Aorta (tissue), 5 donors: Measurements from ENCODE around the gene POLN. TPM values are rescaled to one million over a fixed set of nuclear protein-coding genes. Genes with fewer than 3 reads are reported as not detected.
A peak's percentile ranks its signal among the peaks of the same experiment; 100 is the strongest.

Experiments
- ATAC-seq: fragments of 200-7000 bp; cut with Tn5 transposase; one replicate; pipeline ENCODE4 v1.9.1; 2022; ENCODE audit warnings: moderate library complexity; ENCODE audit not compliant: low FRiP score
- DNase-seq, 2 donors: peaks; one replicate each; pipeline ENCODE4 v3.0.0-alpha.2; 2020
- H3K27ac ChIP-seq, 2 donors: one replicate each; pipeline ENCODE4 v1.5.1; 2013; ENCODE audit warnings: low read length in 2 of 2, mild to moderate bottlenecking in 2 of 2, moderate library complexity in 2 of 2, control low read depth in 1 of 2, inconsistent platforms in 1 of 2, low read depth in 1 of 2
- H3K27me3 ChIP-seq, 2 donors: one replicate each; pipeline ENCODE4 v1.6.1; 2013; ENCODE audit warnings: control low read depth in 1 of 2, low read length in 1 of 2, mild to moderate bottlenecking in 1 of 2, moderate library complexity in 1 of 2; ENCODE audit not compliant: insufficient read depth in 2 of 2, control insufficient read depth in 1 of 2
- H3K36me3 ChIP-seq, 2 donors: one replicate each; pipeline ENCODE4 v1.6.1; 2013; ENCODE audit warnings: control low read depth in 1 of 2, low read length in 1 of 2, mild to moderate bottlenecking in 1 of 2; ENCODE audit not compliant: insufficient read depth in 2 of 2, control insufficient read depth in 1 of 2
- H3K4me1 ChIP-seq, 2 donors: one replicate each; pipeline ENCODE4 v1.6.1; 2013; ENCODE audit warnings: low read length in 2 of 2, control low read depth in 1 of 2, mild to moderate bottlenecking in 1 of 2, moderate library complexity in 1 of 2; ENCODE audit not compliant: insufficient read depth in 2 of 2, control insufficient read depth in 1 of 2
- H3K4me3 ChIP-seq, 2 donors: one replicate each; pipeline ENCODE4 v1.5.1; 2013; ENCODE audit warnings: low read length in 2 of 2, control low read depth in 1 of 2, mild to moderate bottlenecking in 1 of 2
- H3K9me3 ChIP-seq: one replicate; pipeline ENCODE4 v1.6.1; 2013; ENCODE audit warnings: mild to moderate bottlenecking, low read length; ENCODE audit not compliant: control insufficient read depth
- WGBS, 2 donors: extraction: QIAGEN DNeasy Blood & Tissue Kit; methylation state at CpG; one replicate each; pipeline ENCODE4 v1.1.7; 2013; 5-methylcytosine and 5-hydroxymethylcytosine counted together
- intact Hi-C, 2 donors: fragments of 100-400 bp; cut with DNase I; formaldehyde crosslinking; loops; one replicate each; pipeline versions ENCODE4 v1.14.2 to v1.15.0; 2022
- polyA plus RNA-seq, 2 donors: library from polyadenylated mRNA; stranded (reverse); fragments of 200-250 nt; gene quantifications; one replicate each; pipeline ENCODE4 v1.2.3, GENCODE V29; 2013
- total RNA-seq, 2 donors: library from RNA; stranded (reverse); fragmentation: NEBNext Ultra II Directional; extraction: Animal tissue kit (Norgen Biotek cat#: 25700); gene quantifications; one replicate each; pipeline ENCODE4 v1.2.1, GENCODE V29; 2021
- donor health status: healthy with polysubstance abuse.
- donor health status: Bipolar disorder and iron deficiency.
- donor health status: DM: no; HTN: no; CAD: no.
- donor health status: DM: no; HTN: no; CAD: no.
- donor health status: DM: yes; HTN: yes; CAD: no.

POLN gene
- total and polyA plus RNA-seq, 4 donors, result 3.2 to 7.0 (median 6.6) TPM; not detected in 1

- intact Hi-C loops, result loop anchor here (1.0 to 10.0 kb wide), 3 partner anchors 19 to 156 kb away; partner anchors contain the start of genes CFAP99 (in 2 of the 2), ZFYVE28 (in 2 of the 2), HAUS3 (in 1 of the 2) and POLN (in 1 of the 2)
- peak within 1 kb of the TSS; percentile 32 to 65 for H3K27ac ChIP-seq
- WGBS, 2 donors, result 1% methylated on average over 30 to 46 of the region's 46 CpGs
- ATAC-seq (no peak), DNase-seq (no peak)
- peak within 1 kb of the TSS; percentile 73 to 81 for H3K4me3 ChIP-seq
- no peaks in the 10 kb centered on the region for H3K27me3 ChIP-seq
- H3K4me1 ChIP-seq, result no peaks in the 10 kb centered on the region
- H3K9me3 ChIP-seq, result no peaks in the 10 kb centered on the region
- H3K36me3 ChIP-seq, result no peaks in the 10 kb centered on the region
These were observed 19.9 kb upstream of the POLN start, which contains the start of gene MXD4 for GRCh38 chr4:2261853-2262144. Gene MXD4, minus strand, starts transcription at chr4:2262109. Its CDS starts 129 bp downstream, at chr4:2261980.

- Histone ChIP-seq H3K4me1 (no peaks in the 10 kb centered on the region), H3K36me3 (no peaks in the 10 kb centered on the region), H3K27me3 (no peaks in the 10 kb centered on the region), H3K9me3 (no peaks in the 10 kb centered on the region), H3K27ac (peak overlapping the region; percentile 32 to 65), H3K4me3 (peak overlapping the region; percentile 73 to 81)
- intact Hi-C loops, result loop anchor here (5.0 to 10.0 kb wide), 2 partner anchors 154 to 156 kb away; partner anchors contain the start of genes CFAP99 (in 2 of the 2) and ZFYVE28 (in 2 of the 2)
- DNase-seq (peak; percentile 74 to 89), ATAC-seq (no peak)
- 0 to 1% methylated on average over 48 to 91 of the region's 91 CpGs for WGBS, 2 donors
These were observed 19.4 kb upstream of the POLN start for GRCh38 chr4:2261110-2261852.

GRCh38 chr4:2260344-2261109, 18.6 kb upstream of the POLN start:
- peak; percentile 57 to 78 for DNase-seq
- intact Hi-C loops, result loop anchor here (5.0 to 10.0 kb wide), 2 partner anchors 154 to 157 kb away; partner anchors contain the start of genes CFAP99 (in 2 of the 2) and ZFYVE28 (in 2 of the 2)
- H3K36me3 ChIP-seq, result no peaks in the 10 kb centered on the region
- peak overlapping the region; percentile 73 to 81 for H3K4me3 ChIP-seq
- peak overlapping the region in 1 of 2 donors; percentile 54 for H3K27ac ChIP-seq
- no peaks in the 10 kb centered on the region for H3K27me3 ChIP-seq
- no peak for ATAC-seq
- no peaks in the 10 kb centered on the region for H3K9me3 ChIP-seq
- H3K4me1 ChIP-seq, result no peaks in the 10 kb centered on the region
- 6 to 13% methylated on average over 23 of the region's 23 CpGs for WGBS, 2 donors

GRCh38 chr4:2259541-2260343, 17.8 kb upstream of the POLN start:
- no peaks in the 10 kb centered on the region for H3K4me1 ChIP-seq

GRCh38 chr4:2259036-2259540, 17.2 kb upstream of the POLN start:
- Histone ChIP-seq H3K27me3 (no peaks in the 10 kb centered on the region), H3K9me3 (no peaks in the 10 kb centered on the region), H3K27ac (peak overlapping the region in 1 of 2 donors; percentile 23), H3K4me1 (no peaks in the 10 kb centered on the region), H3K4me3 (no peak overlapping the region), H3K36me3 (no peaks in the 10 kb centered on the region)
- WGBS, 2 donors, result 43% methylated on average over 13 of the region's 13 CpGs
- no peak for ATAC-seq
- intact Hi-C loops, result loop anchor here in 1 of 2 donors (10.0 kb wide), 1 partner anchor 206 kb away; the partner anchor contains the start of gene RNF4
- DNase-seq, result peak; percentile 46 to 69

More at GRCh38 chr4:2259541-2260343, 17.8 kb upstream of the POLN start:
- Histone ChIP-seq H3K36me3 (no peaks in the 10 kb centered on the region), H3K27ac (peak overlapping the region in 1 of 2 donors; percentile 23), H3K9me3 (no peaks in the 10 kb centered on the region), H3K27me3 (no peaks in the 10 kb centered on the region), H3K4me3 (no peak overlapping the region)
- peak; percentile 42 to 66 for DNase-seq
- no peak for ATAC-seq
- intact Hi-C loops, result loop anchor here (5.0 to 10.0 kb wide), 3 partner anchors 155 to 205 kb away; partner anchors contain the start of genes CFAP99 (in 2 of the 2), ZFYVE28 (in 2 of the 2) and RNF4 (in 1 of the 2)
- WGBS, 2 donors, result 62 to 65% methylated on average over 15 of the region's 15 CpGs

- ATAC-seq, result no peak
- H3K4me3 ChIP-seq, result no peak overlapping the region
- no peaks in the 10 kb centered on the region for H3K27me3 ChIP-seq
- H3K36me3 ChIP-seq, result no peaks in the 10 kb centered on the region
- WGBS, 2 donors, result 85% methylated on average over 16 to 18 of the region's 18 CpGs
- H3K9me3 ChIP-seq, result no peaks in the 10 kb centered on the region
- H3K27ac ChIP-seq, result peak overlapping the region in 1 of 2 donors; percentile 78
- no peaks in the 10 kb centered on the region for H3K4me1 ChIP-seq
- DNase-seq, result peak; percentile 37 to 72
- intact Hi-C loops, result loop anchor here in 1 of 2 donors (10.0 kb wide), 1 partner anchor 206 kb away; the partner anchor contains the start of gene RNF4
These were observed 16.4 kb upstream of the POLN start for GRCh38 chr4:2258091-2259035.

- peak; percentile 47 to 65 for DNase-seq
- no peaks in the 10 kb centered on the region for H3K4me1 ChIP-seq
- H3K4me3 ChIP-seq, result no peak overlapping the region
- no peaks in the 10 kb centered on the region for H3K36me3 ChIP-seq
- peak overlapping the region in 1 of 2 donors; percentile 78 for H3K27ac ChIP-seq
- intact Hi-C loops, result loop anchor here in 1 of 2 donors (10.0 kb wide), 1 partner anchor 207 kb away; the partner anchor contains the start of gene RNF4
- WGBS, 2 donors, result 42 to 51% methylated on average over 14 of the region's 14 CpGs
- ATAC-seq, result no peak
- no peaks in the 10 kb centered on the region for H3K27me3 ChIP-seq
- H3K9me3 ChIP-seq, result no peaks in the 10 kb centered on the region
These were observed 15.6 kb upstream of the POLN start for GRCh38 chr4:2257361-2258081.
